ENCODE data around the gene CNOT4. TPM values are rescaled to one million over a fixed set of nuclear protein-coding genes. Genes with fewer than 3 reads are reported as not detected.
A peak's percentile ranks its signal among the peaks of the same experiment; 100 is the strongest.

The CNOT4 gene
- total RNA-seq, 2 experiments from 2014 or later: 24.0 to 26.8 TPM

DNA sequence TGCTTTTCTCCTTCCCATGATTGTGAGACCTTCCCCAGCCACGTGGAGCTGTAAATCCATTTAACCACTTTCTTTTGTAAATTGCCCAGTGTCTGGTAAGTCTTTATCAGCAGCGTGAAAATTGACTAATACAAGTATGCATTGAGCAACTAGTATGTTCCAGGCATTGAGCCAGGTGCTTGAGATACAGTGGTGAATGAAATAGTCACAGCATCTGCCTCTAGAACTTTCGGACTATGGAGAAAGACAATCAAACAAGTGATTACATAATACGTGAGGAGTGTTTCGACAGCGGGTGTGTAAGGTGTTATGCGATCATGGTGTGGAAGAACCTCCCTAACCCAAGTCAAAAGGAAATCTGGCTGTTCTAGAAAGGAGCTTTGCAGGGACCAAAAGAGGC lies 26.2 kb upstream of the CNOT4 start:
- Mint-ChIP-seq H3K27me3 (peaks cover 32% of the 10 kb centered on the region), H3K9me3 (no peaks in the 10 kb centered on the region), H3K36me3 (ENCODE audit: low read depth) (no peaks in the 10 kb centered on the region), H3K4me1 (no peaks in the 10 kb centered on the region), H3K4me3 (no peak overlapping the region), H3K27ac (no peak overlapping the region)
- ChIA-PET POLR2A (no interaction called here), CTCF (interaction anchor here (0.7 kb wide), 1 partner anchor 433 kb away, joined by 3 read pairs; no protein-coding TSS in a partner anchor)
- no peak for DNase-seq

DNA sequence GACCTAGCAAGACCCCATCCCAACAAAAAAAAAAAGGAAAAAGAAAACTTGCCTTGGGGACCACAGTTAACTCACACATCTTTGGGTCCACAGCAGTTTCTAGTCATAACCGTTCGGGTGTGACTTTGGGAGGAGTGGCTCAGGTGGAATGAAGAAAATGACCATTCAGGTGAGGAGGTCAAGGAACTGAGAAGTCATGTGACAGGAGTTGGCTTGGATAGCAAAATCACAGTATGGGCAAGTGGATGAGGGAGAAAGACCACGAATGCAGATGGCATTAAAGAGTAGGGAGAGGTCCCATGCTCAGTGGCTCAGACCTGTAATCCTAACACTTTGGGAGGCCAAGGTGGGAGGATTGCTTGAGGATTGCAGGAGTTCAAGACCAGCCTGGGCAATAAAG lies 17.1 kb upstream of the CNOT4 start:
- ChIA-PET POLR2A (no interaction called here), CTCF (no interaction called here)
- H3K27ac Mint-ChIP-seq: no peak overlapping the region
- no peaks in the 10 kb centered on the region for H3K27me3 Mint-ChIP-seq
- H3K36me3 Mint-ChIP-seq (ENCODE audit: low read depth): no peaks in the 10 kb centered on the region
- no peak for DNase-seq
- no peak overlapping the region for H3K4me3 Mint-ChIP-seq
- H3K9me3 Mint-ChIP-seq: no peaks in the 10 kb centered on the region
- H3K4me1 Mint-ChIP-seq: no peaks in the 10 kb centered on the region

DNA sequence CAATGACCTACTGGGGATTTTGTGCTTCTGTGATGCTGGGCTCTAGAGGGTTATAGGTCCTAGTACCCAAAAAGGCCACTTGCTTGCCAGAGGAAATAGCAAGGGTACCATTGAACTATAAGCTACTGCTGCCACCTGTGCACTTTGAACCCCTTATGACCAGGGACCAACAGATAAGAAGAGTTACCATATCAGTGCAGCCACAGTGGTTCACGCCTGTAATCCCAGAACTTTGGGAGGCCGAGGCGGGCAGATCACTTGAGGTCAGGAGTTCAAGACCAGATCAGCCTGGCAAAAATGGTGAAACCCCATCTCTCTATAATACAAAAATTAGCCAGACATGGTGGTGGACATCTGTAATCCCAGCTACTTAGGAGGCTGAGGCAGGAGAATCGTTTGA lies 15.5 kb upstream of the CNOT4 start:
- Mint-ChIP-seq H3K36me3 (ENCODE audit: low read depth) (no peaks in the 10 kb centered on the region), H3K4me1 (no peaks in the 10 kb centered on the region), H3K27me3 (no peaks in the 10 kb centered on the region), H3K9me3 (no peaks in the 10 kb centered on the region), H3K4me3 (no peak overlapping the region), H3K27ac (no peak overlapping the region)
- POLR2A ChIA-PET: no interaction called here
- CTCF ChIA-PET: no interaction called here
- DNase-seq: no peak

DNA sequence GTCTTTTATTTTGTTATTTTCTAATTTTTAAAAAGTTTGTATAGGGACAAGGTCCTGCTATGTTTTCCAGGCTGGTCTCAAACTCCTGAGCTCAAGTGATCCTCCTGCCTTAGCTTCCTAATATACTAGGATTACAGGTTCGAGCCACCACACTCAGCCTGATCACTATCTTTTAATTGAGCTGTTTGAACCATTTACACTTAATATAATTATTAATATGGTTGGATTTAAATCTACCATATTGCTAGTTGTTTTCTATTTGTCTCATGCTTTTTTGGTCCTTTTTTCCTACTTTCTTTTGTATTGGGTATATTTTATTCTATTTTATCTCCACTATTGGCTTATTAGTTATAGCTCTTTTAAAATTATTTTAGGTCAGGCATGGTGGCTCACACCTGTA lies 13.2 kb upstream of the CNOT4 start:
- H3K4me3 Mint-ChIP-seq: no peak overlapping the region
- H3K36me3 Mint-ChIP-seq (ENCODE audit: low read depth): no peaks in the 10 kb centered on the region
- DNase-seq: no peak
- CTCF ChIA-PET: interaction anchor here (1.3 kb wide), 1 partner anchor 10 kb away, joined by 5 read pairs; no protein-coding TSS in a partner anchor
- H3K27ac Mint-ChIP-seq: no peak overlapping the region
- no peaks in the 10 kb centered on the region for H3K4me1 Mint-ChIP-seq
- POLR2A ChIA-PET: no interaction called here
- no peaks in the 10 kb centered on the region for H3K9me3 Mint-ChIP-seq
- no peaks in the 10 kb centered on the region for H3K27me3 Mint-ChIP-seq

DNA sequence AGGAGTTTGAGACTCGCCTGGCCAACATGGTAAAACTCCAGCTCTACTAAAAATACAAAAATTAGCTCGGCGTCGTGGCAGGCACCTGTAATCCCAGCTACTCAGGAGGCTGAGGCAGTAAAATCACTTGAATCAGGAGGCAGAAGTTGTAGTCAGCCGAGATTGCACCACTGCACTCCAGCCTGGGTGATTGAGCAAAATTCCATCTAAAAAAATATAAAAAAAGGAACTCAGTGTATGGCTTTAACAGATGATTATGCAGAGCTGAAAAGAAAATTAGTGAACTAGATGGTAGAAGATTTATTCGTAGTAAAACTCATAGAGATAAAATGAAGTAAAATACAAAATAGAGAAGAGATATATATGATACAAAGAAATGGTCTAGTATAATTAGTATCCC lies 12.6 kb upstream of the CNOT4 start:
- POLR2A ChIA-PET: no interaction called here

DNA sequence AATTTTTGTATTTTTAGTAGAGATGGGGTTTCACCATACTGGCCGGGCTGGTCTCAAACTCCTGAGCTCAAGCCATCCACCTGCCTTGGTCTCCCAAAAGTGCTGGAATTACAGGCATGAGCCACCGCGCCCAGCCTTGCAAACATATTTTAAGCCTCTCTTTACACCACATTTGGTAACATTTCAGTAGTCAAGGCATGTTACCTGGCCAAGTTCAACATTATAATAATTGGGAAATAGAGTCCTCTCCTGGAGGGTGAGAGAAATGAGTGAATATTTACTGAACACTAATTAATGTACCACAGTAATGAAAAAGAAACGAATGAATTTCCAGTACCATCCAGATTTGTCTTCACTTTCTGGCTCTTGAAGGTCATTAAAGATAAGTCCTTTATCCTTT lies 10.0 kb upstream of the CNOT4 start:
- Mint-ChIP-seq H3K9me3 (no peaks in the 10 kb centered on the region), H3K27ac (no peak overlapping the region), H3K4me3 (no peak overlapping the region), H3K36me3 (ENCODE audit: low read depth) (no peaks in the 10 kb centered on the region), H3K4me1 (no peaks in the 10 kb centered on the region), H3K27me3 (no peaks in the 10 kb centered on the region)
- no peak for DNase-seq
- POLR2A ChIA-PET: no interaction called here
- CTCF ChIA-PET: interaction anchor here (0.8 kb wide), 1 partner anchor 9 kb away, joined by 3 read pairs; no protein-coding TSS in a partner anchor

More for the DNA sequence above, 12.6 kb upstream of the CNOT4 start:
- Mint-ChIP-seq H3K4me3 (no peak overlapping the region), H3K4me1 (no peaks in the 10 kb centered on the region), H3K27ac (no peak overlapping the region), H3K27me3 (no peaks in the 10 kb centered on the region), H3K36me3 (ENCODE audit: low read depth) (no peaks in the 10 kb centered on the region), H3K9me3 (no peaks in the 10 kb centered on the region)
- CTCF ChIA-PET: no interaction called here
- DNase-seq: no peak

DNA sequence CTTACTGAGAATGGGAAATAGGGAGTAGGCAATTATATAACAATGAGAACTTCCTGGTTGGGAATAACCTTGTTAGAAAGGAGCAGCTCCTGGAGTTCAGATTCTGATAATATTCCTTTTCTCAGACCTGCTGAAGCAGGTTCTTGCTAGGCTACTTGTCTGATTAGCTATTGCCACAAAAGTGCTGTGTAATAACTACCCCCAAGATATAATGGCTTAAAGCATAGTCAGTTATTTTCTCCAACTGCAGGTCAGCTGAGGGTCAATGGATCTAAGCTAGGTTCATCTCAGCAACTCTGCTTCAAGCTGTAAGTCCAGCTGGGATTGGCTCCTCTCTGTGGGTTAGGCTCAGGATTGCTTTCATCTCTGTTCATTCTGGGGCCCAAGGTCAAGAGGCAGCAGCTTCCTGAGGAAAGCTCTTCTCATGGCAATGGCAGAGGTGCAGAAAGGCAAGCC lies 9.4 kb upstream of the CNOT4 start:
- no peak for DNase-seq
- ChIA-PET POLR2A (no interaction called here), CTCF (interaction anchor here (0.6 kb wide), 1 partner anchor 11 kb away, joined by 5 read pairs; no protein-coding TSS in a partner anchor)
- no peak overlapping the region for H3K27ac Mint-ChIP-seq
- H3K36me3 Mint-ChIP-seq (ENCODE audit: low read depth): no peaks in the 10 kb centered on the region
- no peaks in the 10 kb centered on the region for H3K9me3 Mint-ChIP-seq
- no peak overlapping the region for H3K4me3 Mint-ChIP-seq
- no peaks in the 10 kb centered on the region for H3K27me3 Mint-ChIP-seq
- H3K4me1 Mint-ChIP-seq: no peaks in the 10 kb centered on the region

DNA sequence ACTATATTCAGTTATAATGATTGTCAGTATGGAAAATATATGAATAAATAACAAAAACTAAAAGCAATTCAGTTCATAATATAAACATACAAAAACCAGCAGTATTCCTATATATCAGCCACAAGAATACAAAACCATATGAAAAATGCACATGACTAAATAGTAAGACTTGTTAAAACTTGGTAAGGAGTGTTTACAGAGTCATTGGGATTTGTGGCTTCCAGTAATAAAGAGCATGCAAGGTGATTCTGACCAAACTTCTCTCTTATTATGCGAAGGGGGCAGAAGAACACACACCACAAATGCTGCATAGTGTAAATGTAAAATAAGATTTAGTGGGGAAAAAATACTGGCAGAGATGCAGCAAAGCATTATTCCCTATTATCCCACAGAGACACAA lies 8.8 kb upstream of the CNOT4 start:
- no peaks in the 10 kb centered on the region for H3K27me3 Mint-ChIP-seq
- H3K9me3 Mint-ChIP-seq: no peaks in the 10 kb centered on the region
- no peaks in the 10 kb centered on the region for H3K36me3 Mint-ChIP-seq (ENCODE audit: low read depth)
- H3K27ac Mint-ChIP-seq: no peak overlapping the region
- H3K4me3 Mint-ChIP-seq: no peak overlapping the region
- ChIA-PET CTCF (no interaction called here), POLR2A (no interaction called here)
- no peak for DNase-seq
- no peaks in the 10 kb centered on the region for H3K4me1 Mint-ChIP-seq

DNA sequence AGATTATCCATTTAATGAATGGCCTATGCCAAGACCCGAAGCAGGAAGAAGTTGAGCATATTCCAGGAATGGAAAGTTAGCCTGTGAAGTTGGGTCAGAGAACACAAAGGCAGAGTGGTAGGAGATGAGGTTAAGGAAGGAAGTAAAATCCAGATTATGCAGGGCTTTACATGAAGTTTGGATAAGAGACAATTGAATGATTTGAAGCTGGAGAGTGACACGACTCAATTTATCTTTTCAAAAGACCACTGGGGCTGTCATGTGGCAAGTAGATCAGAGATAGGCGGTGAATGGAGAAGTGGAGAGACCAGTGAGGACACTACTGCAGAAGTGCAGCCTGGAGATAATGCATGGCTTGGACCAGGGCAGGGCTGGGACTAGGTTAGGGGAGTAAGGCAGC lies 7.2 kb upstream of the CNOT4 start:
- Mint-ChIP-seq H3K9me3 (no peaks in the 10 kb centered on the region), H3K4me1 (no peaks in the 10 kb centered on the region)
- CTCF ChIA-PET: no interaction called here

DNA sequence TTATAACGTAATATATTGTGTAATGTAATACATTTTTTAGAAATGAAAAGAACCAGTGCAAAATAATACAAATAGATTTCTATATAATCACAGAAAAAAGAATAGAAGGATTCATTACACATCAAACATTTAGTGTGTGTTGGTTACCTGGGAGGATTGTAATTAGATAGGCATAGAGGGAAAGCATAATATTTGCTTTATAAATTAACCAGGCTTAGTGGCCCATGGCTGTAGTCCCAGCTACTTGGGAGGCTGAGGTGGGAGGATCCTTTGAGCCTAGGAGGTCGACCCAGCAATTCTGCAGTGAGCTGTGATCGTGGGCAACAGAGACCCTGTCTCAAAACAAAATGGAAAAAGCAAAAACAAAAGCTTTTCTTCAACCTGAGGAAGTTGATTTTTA lies 5.0 kb upstream of the CNOT4 start:
- no peaks in the 10 kb centered on the region for H3K36me3 Mint-ChIP-seq (ENCODE audit: low read depth)
- ChIA-PET POLR2A (no interaction called here), CTCF (interaction anchor here (0.6 to 1.0 kb wide), 2 partner anchors 11 to 96 kb away, joined by 3 read pairs; no protein-coding TSS in a partner anchor)
- no peak for DNase-seq
- no peaks in the 10 kb centered on the region for H3K9me3 Mint-ChIP-seq
- H3K27ac Mint-ChIP-seq: no peak overlapping the region
- H3K27me3 Mint-ChIP-seq: no peaks in the 10 kb centered on the region
- no peaks in the 10 kb centered on the region for H3K4me1 Mint-ChIP-seq
- H3K4me3 Mint-ChIP-seq: no peak overlapping the region

More for the DNA sequence above, 7.2 kb upstream of the CNOT4 start:
- Mint-ChIP-seq H3K4me3 (no peak overlapping the region), H3K36me3 (ENCODE audit: low read depth) (no peaks in the 10 kb centered on the region), H3K27me3 (no peaks in the 10 kb centered on the region), H3K27ac (no peak overlapping the region)
- POLR2A ChIA-PET: no interaction called here
- no peak for DNase-seq

DNA sequence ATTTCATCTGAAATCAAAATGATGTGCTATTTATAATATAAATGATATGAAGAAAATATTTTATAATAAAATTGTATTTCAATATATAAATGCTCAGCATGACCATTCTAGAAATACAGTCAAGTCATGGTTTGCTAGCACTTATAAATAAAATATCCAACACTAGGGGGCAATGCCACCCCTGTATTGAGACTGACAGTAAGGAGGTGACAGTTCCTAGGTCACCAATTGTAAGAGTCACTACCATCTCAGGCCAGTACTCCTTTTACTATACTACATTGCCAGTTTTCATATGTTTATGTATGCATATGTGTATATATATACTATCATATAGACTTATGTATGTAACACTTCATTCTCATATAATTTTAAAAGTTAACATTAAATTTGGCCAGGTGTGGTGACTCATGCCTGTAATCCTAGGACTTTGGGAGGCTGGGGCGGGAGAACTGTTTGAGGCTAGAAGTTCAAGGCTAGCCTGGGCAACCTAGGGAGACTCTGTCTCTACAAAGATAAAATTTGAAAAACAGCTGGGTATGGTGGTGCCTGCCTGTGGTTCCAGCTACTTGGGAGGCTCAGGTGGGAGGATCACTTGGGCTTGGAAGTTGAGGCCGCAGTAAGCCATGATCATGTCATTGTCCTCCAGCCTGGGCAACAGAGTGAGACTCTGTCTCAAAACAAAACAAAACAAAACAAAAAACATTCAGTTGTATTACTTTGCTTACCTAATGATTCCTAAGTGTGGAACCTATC lies 2.4 kb upstream of the CNOT4 start:
- Mint-ChIP-seq H3K4me3 (no peak overlapping the region), H3K36me3 (ENCODE audit: low read depth) (peaks cover 3% of the 10 kb centered on the region), H3K9me3 (no peaks in the 10 kb centered on the region), H3K27me3 (no peaks in the 10 kb centered on the region), H3K4me1 (peaks cover 4% of the 10 kb centered on the region), H3K27ac (no peak overlapping the region)
- DNase-seq: peak; percentile 59
- POLR2A ChIA-PET: no interaction called here
- CTCF ChIA-PET: interaction anchor here (1.0 to 1.6 kb wide), 3 partner anchors 9 to 28 kb away, joined by 3 to 5 read pairs (median 3); no protein-coding TSS in a partner anchor

DNA sequence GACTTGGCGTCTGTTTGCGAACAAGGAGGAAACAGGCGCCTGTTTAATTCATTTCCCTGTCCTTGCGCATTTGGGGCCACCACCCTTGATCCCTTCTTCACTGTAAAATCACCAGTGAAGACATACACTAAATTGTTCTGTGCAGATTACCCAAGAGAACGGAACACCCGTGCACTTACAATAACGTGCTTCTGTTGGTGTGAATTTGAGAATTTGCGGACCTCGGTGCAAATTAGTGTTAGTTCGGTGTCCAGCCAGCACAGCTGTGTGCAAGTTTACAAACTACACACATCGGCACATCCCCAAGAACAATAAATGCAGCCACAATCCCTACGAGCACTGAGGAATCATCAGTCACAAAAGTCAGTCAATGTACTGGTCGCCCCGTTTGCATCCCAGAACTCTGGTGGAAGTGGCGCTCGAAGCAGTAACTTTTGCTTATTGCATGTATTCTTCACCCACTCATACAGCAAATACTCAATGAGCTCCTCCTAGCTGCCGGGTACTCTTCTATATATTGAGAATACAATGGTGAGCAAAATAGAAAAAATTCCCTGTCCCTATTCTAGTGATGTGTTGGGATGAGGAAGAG lies 786 bp upstream of the CNOT4 start:
- CTCF ChIA-PET: interaction anchor here (0.6 kb wide), 1 partner anchor 10 kb away, joined by 3 read pairs; no protein-coding TSS in a partner anchor
- no peak overlapping the region for H3K27ac Mint-ChIP-seq
- H3K4me1 Mint-ChIP-seq: peaks cover 11% of the 10 kb centered on the region
- H3K9me3 Mint-ChIP-seq: no peaks in the 10 kb centered on the region
- H3K27me3 Mint-ChIP-seq: no peaks in the 10 kb centered on the region
- H3K36me3 Mint-ChIP-seq (ENCODE audit: low read depth): peaks cover 5% of the 10 kb centered on the region
- H3K4me3 Mint-ChIP-seq: no peak overlapping the region
- peak; percentile 8 for DNase-seq
- POLR2A ChIA-PET: no interaction called here

DNA sequence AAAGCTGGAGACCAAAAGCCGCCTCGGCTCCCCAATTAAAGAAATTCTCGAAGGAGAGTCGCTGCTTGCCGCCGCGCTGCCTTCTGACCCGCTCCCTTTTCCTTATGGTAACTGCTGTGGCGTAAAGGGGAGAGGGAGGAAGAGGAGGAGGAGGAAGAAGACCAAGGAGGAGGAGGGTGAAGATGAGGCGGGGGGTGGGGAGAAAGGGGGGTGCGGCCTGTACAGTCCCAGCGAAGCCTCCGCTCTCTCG lies 388 bp downstream of the CNOT4 start:
- Mint-ChIP-seq H3K4me1 (peaks cover 11% of the 10 kb centered on the region), H3K4me3 (no peak overlapping the region), H3K27me3 (no peaks in the 10 kb centered on the region), H3K36me3 (ENCODE audit: low read depth) (peaks cover 9% of the 10 kb centered on the region), H3K27ac (no peak overlapping the region), H3K9me3 (no peaks in the 10 kb centered on the region)
- ChIA-PET CTCF (interaction anchor here (0.7 kb wide), 1 partner anchor 67 kb away, joined by 3 read pairs; no protein-coding TSS in a partner anchor), POLR2A (no interaction called here)
- no peak for DNase-seq
